ENCODE data around the gene RSPH1.
"Not testable (repeated sequence)": the region's sequence is repeated elsewhere in the genome, so short reads cannot be mapped to it uniquely, and the experiment has no call there.

RSPH1 gene

DNA sequence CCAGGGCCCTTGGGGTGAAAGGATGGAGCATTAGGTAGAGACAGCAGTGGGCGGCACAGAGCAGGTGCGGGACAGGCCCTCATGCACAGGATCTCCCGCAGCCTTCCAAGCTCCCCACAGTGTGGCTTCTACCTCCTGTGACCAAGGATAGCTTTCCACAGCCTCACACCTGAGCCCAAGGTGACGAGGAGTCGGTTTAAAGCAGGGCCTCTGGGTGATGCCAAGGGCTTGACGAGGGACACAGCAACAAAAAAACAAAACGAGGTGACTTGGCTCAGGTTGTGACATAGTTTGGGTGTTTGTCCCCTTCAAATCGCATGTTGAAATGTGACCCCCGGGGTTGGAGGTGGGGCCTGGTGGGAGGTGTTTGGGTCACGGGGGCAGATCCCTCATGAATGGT is 15.3 kb downstream of the RSPH1 start:
- DNase-seq = no peak

DNA sequence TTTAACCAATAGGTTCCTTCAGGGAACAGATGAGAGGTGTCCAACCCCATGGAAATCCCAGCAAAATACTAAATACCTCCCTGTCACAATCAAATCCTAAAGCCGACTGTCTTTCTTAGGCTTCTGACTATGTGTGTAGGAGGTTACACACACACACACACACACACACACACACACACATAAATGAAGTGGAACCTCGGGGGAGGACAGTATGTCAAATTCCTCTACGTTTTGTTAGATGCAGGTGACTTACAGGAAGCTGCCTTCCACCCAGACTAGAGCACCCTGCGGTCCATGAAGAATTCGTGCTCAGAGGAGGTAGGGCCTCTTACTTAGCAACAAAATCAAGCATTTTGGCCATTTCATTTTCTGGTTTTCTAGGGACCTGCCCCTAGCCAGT is 16.4 kb downstream of the RSPH1 start:
- DNase-seq = no peak

DNA sequence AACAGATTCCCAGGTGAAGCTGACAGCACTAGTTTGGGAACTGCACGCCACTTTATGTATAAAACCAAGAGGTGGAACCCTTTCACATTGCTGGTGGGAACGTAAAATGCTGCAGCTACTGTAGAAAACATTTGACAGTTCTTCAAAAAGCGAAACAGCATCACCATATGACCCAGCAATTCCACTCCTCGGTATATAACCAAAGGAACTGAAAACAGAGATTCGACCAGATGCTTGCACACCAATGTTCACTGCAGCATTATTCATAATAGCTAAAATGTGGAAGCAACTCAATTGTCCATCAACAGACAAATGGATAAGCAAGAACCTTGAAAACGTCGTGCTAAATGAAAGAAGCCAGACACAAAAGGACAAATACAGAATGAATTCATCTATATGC is 17.5 kb downstream of the RSPH1 start:
- no peak for DNase-seq

DNA sequence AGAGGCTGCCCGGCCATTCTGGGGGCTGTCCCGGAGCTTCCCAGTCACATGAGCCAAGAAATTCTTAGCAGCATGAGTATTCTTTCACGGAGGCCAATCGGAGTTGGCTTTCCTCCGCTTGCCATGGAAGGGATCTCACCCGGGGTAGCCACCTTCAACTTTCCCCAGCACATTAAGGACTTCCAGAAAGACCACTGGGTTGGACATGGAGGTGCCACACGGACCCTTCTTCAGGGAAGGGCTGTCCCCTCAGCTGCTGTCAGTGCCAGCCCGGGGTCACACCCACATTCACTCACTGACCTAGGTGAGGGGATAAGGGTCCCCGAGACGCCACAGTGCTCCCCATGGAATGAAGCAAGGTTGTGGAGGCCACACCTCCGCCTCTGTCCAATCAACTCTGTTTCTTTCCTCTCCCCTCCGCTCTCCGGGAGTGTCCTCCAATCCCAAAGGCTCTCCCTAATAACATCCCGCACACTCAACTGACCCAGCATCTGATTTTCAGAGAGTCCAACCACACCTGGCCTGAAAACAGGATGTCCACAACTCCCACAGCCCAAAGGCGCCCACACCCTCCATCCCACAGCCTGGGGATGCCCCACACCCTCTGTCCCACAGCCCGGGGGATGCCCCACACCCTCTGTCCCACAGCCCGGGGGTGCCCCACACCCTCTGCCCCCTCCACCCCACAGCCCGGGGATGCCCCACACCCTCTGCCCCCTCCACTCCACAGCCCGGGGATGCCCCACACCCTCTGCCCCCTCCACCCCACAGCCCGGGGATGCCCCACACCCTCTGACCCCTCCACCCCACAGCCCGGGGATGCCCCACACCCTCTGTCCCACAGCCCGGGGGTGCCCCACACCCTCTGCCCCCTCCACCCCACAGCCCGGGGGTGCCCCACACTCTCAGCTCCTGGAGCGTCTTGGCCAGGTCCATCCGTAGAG is 19.4 kb downstream of the RSPH1 start:
- DNase-seq = no peak

DNA sequence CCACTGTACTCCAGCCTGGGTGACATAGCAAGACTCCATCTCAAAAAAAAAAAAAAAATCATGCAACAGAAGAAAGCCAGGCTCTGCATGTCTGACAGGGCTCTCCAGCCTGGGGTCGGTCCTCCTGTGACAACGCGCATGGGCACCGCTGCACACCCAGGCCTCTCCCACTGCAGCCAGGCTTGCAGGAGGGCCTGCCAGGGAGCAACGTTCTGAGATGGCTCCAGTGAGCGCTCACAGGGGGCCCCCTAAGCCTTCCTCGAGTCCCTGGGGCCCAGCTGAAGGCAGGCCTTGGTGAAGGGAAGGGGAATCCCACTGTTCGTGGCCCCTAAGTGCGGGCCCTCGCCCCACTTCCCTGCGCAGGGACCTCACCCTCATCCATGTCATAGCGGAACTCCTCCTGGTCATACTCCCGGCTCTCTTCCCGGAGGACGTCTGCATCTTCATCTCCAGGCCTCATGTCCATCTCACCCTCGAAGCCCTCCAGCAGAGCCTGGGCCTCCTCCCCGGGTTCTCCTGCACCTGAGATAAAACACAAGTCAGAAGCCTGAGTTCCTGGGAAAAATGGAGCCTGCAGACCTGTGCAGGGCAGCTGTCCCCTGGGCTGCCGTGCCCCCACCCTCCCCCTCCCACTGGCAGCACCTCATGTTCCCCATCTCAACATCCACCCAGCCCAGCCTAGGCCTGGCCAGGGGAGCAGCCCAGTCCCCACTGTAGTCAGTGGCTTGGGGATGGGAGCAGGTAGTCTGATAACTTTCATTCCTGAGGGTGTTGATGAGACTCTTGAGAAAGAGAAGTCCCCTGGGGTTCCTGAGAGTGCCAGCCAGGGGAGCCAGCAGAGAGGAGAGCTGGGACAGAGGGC is 20.3 kb downstream of the RSPH1 start:
- no peak for DNase-seq

DNA sequence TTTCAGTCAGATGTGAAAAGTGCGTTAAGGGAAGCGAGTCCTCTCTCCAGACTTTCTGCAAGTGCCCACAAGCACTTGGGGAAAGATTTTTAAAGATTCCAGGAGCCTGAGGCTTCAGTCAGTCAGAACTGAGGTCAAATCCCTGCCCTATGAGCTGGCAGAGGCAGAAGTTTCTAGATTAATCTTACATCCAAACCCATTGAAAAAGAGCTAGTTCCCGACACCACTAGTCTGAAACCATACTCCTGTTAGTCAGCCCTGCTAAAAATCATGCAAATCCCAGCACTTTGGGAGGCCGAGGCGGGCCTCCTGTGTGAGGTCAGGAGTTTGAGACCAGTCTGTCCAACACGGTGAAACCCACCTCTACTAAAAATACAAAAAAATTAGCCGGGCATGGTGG is 21.0 kb downstream of the RSPH1 start:
- DNase-seq = peak; percentile 56

DNA sequence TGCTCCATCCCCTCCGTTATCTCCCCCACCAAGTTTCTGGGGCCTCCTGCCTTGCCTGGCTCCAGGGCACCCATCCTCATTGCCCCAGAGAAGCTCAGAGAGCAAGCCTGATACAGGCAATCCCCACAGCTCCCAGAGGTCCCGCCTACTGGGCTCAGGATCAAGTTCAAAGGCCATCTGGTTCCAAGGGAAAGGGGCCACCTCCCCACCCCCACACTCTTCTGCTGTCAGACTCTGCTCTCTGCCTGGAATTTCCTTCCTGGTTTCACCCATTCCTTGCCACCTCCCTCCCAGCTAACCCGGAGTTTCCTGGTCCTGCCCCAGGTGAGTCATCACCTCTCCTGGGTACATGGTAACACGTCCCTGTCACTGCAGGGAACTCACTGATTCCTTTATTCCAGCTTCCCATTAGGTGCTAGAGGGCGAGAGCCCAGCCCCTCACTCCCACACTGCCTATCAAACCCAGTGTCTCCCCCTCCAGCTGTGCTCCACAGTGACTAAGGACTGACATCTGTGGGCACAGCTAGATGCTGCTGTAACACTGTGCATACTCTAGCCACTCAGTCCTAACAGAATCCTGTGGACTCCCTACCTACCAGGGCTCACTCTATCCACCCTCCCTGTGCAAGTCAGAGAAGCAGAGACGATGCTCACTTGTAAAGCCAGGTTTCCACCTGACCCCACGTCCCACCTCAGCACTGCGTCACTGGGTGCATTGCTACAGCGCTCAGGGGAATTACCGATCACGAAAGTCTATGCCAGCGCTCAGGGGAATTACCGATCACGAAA is 21.8 kb downstream of the RSPH1 start:
- peak; percentile 73 for DNase-seq

DNA sequence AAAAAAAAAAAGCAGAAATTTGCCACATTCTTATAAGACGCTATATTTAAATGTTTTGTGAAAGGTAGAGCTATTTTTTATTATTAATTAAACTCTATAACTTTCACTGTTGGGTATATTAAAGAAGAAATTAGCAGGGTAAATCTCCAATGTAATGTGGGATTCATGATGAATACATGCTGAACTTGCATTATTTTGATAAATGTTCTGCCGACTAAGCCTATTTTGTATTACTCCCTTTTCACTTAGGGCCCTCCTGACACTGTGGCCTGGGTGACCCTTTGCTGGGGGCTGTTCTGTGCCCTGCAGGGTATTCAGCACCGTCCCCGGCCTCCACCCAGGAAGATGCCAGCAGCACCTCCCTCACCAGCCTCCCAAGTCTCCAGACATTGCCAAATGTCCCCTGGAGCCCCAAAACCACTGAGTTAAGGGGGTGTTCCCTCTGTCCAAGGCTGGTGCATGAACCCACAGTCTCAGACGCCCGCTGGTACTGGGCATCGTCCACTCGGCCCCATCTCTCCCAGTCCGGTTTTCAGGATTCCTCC is 22.5 kb downstream of the RSPH1 start:
- no peak for DNase-seq

DNA sequence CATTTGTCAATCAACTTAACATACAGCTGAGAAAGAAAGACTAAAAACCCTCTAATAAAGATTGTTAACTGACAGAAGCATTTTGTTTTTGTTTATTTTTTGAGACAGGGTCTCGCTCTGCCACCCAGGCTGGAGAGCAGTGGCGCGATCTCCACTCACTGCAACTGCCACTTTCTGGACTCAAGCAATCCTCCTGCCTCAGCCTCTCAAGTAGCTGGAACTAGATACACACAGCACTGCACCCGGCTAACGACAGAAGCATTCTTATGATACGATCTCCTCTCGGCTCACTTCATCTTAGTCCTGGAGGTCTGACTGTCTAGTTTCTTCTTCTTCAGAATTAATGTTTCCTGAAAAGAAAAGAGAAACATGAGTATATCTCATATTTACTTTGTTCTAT is 23.5 kb downstream of the RSPH1 start:
- DNase-seq = no peak

DNA sequence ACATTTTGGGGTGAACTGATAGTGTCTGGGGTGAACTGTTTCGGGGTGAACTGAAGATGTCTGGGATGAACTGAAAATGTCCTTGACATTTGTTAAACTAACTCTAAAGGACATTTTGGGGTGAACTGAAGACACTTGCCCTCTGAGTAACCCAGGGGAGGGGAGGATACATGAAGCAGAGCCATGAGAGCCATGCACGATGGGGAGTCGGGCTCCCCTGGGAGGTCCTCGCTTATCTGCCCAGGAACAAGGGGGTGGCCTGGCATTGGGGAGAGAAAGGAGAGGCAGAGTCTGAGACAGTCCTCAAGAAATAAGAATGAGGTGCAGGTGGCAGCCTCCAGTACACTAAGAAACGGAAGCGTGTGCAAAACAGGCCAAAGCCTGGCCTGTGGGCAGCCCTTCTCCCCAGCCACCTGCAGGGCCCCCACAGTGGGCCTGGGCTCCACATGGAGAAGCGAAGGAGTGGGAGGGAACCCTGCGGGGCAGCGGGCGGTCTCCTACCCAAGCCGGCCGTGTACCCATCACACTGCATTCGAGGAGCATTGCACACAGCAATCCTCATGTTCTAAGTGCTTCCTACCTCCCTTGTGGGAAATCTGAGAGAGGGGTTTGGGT is 24.2 kb downstream of the RSPH1 start:
- DNase-seq = no peak

DNA sequence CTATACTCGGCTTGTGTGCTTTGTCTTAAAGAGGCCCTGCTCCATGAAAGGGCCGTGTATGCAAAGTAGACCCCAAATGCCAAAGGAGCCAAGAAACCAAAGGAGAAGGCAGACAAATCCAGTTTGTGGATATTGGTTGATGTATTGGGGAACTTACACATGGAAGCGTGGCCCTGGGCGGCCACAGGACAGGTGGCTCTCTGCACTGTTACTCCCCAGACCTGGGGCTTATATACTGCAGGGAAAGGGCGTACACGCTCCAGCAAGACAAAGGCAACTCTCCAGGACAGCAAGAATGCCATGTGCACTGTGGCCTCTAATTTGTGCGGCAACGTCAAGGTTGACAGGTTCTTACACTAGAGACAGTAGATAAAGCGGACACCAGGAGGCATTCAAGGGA is 24.8 kb downstream of the RSPH1 start:
- DNase-seq = no peak

DNA sequence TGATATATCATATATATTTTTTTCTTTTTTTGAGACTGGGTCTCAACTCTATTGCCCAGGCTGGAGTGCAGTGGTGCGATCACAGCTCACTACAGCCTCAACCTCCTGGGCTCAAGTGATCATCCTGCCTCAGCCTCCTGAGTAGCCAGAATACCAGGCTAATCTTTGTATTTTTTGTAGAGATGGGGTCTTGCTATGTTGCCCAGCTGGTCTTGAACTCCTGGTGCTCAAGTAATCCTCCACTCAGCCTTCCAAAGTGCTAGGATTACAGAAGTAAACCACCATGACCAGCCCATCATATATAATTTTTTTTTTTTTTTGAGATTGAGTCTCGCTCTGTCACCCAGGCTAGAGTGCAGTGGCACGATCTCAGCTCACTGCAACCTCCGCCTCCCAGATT is 26.3 kb downstream of the RSPH1 start:
- DNase-seq = not testable (repeated sequence)

DNA sequence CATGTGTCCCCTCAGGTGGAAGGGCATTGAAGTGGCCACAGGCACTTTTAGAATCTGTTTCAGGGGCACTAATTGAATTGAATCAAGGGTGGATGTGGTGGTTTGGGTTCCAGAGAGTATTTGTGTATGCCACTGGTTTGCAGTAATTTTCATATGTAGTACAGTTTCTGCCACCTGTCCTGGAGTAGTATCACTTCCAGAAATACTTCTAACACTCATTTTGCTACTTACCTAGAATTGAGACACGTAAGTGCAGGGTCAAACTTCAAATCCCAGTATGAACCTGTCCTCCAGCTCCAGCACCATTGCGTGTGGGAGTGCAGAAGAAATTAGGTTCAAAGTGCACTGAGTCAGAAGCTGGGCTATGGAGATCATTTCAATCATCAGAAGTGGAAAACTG is 26.8 kb downstream of the RSPH1 start:
- no peak for DNase-seq

DNA sequence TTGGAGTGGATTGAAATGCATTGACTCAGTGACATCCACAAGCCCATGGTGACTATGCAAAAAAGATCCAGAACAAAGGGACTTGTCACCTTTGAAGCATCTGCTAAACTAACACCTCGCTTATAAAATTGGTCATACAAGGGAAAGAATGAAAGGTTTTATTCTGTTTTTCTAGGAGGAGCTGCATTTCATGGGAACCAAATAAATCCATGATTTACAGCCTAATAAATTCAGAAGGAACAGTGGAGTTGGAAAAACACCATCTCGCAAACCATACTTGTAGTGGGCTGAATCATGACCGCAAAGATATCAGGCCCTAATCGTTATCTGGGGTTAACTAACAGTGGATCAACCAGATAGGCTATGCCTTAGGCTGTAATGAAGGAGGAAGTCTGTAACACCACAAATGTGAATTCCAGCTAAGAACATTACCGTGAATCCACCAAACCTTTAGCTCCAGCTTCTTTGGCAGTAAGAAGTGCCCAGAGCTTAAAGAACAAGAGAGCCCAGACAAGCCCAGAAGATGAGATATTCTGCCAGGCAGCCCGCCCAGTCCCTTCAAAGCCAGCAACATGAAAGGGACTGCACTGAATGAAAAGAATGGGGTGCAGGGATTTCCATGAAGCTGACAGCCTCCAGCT is 27.4 kb downstream of the RSPH1 start:
- DNase-seq = no peak

DNA sequence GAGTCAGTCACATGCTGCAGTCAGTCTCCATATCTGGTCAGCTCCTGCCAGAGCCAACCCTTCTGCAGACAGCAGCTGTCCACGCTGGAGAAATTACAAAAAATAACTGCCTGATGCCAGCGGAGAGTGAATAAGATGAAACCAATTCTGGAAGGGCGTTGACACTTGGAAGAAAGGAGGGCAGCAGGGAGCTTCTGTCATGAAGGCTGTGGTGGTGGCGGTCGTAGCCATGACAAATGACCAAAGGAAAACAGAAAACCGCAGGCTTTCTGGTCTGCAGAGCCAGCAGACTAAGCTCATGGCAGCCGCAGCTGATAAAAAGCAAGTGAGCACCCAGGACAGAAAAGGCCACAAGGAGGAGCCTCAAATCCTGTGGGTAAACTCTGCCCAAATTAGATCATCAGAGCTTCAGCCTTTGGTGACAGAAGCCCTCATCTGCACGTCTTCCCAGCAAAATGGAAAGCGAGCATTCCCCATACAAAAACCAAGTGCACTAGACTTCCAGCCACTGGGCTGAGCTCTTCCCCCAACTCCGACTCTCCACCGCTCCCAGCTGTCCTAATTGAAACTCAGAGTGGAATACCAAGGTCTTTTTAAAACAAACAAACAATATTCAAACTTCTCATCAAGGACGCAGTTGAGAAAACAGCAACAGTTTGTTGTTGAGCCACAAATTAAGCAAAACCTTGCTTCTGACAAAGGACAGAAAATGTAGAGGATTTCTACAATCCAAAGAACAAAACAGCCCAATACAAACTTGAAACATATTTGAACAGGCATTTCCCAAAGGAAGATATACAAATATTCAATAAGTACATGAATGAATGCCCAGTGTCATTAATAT is 28.7 kb downstream of the RSPH1 start:
- no peak for DNase-seq

DNA sequence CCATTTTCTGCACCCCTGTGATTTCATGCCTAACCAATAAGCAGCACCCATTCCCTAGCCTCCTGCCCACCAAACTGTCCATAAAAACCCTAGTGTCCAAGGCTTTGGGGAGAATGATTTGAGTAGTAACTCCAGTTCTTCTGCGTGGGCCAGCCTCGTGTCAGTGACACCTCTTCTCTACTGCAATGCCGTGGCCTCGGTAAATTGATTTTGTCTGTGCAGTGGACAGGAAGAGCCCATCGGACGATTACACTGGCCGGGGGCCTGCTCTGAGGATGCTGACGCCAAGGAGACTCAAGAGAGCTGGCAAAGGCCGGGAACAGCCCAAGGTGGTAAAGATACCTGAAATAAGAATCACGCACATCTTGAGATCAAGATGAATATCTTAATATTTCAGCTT is 29.3 kb downstream of the RSPH1 start:
- no peak for DNase-seq

DNA sequence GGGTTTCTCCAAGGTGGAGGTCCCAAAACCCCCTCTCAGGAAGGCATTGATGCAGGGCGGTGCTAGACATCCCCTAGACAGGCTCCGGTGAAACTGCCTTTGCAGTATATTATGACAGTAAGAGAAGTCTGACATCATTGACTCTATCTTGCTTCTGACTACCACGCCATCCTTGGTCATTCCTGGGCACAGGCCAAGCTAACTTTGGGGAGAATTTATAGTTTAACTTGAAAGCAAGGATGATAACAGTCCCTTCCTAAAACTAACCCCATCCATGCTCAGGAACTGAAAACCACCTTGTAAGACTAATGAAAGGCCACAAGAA is 30.3 kb downstream of the RSPH1 start:
- DNase-seq = no peak

DNA sequence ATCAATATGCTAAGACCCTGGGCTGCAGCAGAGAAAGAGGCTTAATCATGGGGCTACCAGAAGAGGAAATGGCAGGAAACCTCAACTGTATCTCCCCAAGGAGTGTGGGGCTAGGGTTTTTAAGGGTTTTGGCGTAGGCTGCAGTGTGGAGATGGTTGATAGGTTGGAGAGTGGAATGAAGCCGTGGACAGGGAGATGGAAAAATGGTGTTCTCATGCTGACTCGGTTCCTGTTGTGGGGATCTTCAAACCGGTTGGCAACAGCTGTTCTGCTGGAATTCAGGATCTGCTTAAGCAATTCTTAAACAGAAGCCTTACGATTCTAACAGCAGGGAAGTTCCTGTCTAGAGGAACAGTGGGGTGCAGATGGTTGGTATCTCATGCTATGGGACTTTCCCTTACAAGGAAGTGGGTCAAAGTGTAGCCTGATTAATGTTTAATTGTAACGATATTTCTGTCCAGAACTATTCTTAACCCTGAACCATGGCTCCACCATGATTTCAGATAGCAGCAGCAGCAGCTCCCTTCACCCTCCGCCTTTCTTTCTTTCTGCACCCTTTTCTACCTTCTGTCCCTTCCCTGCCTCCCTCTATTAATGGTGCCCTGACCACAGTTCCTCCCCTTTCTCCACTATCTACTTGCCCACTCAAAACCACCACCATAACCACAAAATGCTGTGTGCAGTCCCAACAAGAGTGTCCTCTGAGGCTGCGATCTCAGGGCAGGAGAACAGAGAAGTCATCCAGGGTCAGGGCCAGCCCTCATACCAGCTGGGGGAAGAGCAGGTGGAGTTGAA is 30.8 kb downstream of the RSPH1 start:
- DNase-seq = no peak

DNA sequence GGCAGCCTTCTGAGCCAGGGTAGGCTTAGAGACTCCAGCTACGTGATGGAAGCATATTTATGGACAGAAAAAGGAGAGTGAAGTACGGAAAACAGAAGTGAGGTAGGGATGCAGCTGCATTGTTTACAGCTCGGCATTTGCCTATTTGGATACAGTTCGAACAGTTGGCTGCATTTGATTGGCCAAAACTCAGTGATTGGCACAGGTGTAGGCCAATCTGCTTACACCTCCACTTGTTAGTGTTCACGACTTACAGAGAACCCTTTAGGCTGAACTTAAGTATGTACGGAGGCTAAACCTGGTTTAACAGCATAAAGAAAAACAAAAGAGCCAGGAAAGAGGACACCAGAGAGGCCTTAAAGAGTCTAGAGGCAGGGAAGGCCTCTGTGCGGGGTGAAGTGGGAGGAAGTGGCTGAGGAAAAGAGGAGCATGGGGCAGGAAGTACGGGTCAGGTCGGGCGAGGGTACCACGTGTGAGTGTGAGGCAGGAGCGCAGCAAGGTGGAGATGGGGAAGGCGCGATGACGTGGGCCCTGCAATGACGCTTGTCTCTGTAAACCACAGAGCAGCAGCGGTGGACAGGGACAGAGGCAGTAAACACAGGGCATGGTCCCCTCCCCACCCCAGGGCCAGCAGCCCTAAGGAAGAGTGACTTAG is 32.0 kb downstream of the RSPH1 start:
- DNase-seq = no peak

Measured in kidney glomerular epithelial cell (primary cell).